Osteocyte (in vitro differentiated cells): Measurements from ENCODE around the gene CCDC167. TPM values are rescaled to one million over a fixed set of nuclear protein-coding genes. Genes with fewer than 3 reads are reported as not detected.

Experiments
- DNase-seq: peaks from one replicate; pipeline ENCODE4 v3.0.0; 2021; ENCODE audit warnings: mixed read lengths; ENCODE audit not compliant: unreplicated experiment; ENCODE audit errors: extremely low spot score
- H3K27ac Mint-ChIP-seq: one replicate; pipeline ENCODE4 v1.8.0; 2021; ENCODE audit warnings: mild to moderate bottlenecking, mixed read lengths; ENCODE audit not compliant: unreplicated experiment
- H3K27me3 Mint-ChIP-seq: one replicate; pipeline ENCODE4 v1.8.0; 2021; ENCODE audit warnings: mixed read lengths; ENCODE audit not compliant: unreplicated experiment
- H3K36me3 Mint-ChIP-seq: one replicate; pipeline ENCODE4 v1.8.0; 2021; ENCODE audit warnings: mixed read lengths; ENCODE audit not compliant: unreplicated experiment
- H3K4me1 Mint-ChIP-seq: one replicate; pipeline ENCODE4 v1.8.0; 2021; ENCODE audit warnings: mixed read lengths; ENCODE audit not compliant: unreplicated experiment
- H3K4me3 Mint-ChIP-seq: one replicate; pipeline ENCODE4 v1.8.0; 2021; ENCODE audit warnings: mild to moderate bottlenecking, moderate library complexity, mixed read lengths; ENCODE audit not compliant: unreplicated experiment
- H3K9me3 Mint-ChIP-seq: one replicate; pipeline ENCODE4 v1.8.0; 2021; ENCODE audit warnings: mixed read lengths; ENCODE audit not compliant: unreplicated experiment
- total RNA-seq: library from RNA; stranded (reverse); gene quantifications from 2 replicates; pipeline ENCODE4 v1.2.1, GENCODE V29; 2021
- TF ChIP-seq, protein P1 (sequence below): fragments of 200-600 bp; sonication (generic); IDR thresholded peaks from 2 replicates; pipeline ENCODE4 v1.5.0; 2021; ENCODE audit warnings: antibody characterized with exemption, mild to moderate bottlenecking, moderate library complexity

Gene CCDC167
- total RNA-seq, 1 donor from 2014 or later: 23.0 TPM

DNA sequence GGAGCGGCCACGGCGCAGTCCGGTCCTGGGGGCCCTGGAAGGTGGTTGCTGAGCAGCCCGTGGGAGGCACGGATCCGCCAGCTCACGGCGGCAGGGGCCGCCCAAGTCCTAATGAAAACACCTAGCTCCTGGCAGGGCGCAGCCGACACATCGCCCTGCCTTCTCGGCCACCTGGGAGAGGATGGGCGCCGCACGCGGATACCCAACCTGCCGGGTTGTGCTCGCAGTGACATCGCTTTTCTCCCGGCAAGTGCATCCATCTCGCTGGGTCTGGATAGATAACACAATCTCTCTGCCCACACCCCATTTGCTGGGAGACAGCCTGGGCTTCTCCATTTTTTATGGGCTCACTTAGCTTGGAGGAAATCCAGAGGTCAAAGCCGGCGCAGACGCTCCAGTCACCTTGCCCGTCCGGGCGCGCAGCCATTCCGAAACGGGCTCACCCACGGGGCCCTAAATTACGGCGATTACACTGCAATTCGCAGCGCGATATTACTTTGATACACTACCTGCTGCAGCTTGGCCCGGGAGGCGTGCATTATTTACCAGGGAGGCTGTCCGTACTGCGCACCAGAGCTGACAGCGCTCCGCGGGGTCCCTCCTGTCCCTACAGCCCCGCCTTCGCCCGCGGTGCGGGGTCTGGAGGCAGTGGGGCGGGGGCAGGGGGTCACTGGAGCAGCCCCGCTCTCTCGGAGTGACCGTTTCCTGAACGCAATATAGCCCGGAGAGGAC, 36.2 kb upstream of the CCDC167 start:
- peaks cover 12% of the 10 kb centered on the region for H3K4me1 Mint-ChIP-seq
- TF ChIP-seq, protein P1, sequence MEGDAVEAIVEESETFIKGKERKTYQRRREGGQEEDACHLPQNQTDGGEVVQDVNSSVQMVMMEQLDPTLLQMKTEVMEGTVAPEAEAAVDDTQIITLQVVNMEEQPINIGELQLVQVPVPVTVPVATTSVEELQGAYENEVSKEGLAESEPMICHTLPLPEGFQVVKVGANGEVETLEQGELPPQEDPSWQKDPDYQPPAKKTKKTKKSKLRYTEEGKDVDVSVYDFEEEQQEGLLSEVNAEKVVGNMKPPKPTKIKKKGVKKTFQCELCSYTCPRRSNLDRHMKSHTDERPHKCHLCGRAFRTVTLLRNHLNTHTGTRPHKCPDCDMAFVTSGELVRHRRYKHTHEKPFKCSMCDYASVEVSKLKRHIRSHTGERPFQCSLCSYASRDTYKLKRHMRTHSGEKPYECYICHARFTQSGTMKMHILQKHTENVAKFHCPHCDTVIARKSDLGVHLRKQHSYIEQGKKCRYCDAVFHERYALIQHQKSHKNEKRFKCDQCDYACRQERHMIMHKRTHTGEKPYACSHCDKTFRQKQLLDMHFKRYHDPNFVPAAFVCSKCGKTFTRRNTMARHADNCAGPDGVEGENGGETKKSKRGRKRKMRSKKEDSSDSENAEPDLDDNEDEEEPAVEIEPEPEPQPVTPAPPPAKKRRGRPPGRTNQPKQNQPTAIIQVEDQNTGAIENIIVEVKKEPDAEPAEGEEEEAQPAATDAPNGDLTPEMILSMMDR: peak; percentile 10
- peak overlapping the region; percentile 61 for H3K4me3 Mint-ChIP-seq
- H3K27ac Mint-ChIP-seq: no peak overlapping the region
- peaks cover 20% of the 10 kb centered on the region for H3K27me3 Mint-ChIP-seq
- H3K9me3 Mint-ChIP-seq: no peaks in the 10 kb centered on the region
- no peak for DNase-seq
- no peaks in the 10 kb centered on the region for H3K36me3 Mint-ChIP-seq

DNA sequence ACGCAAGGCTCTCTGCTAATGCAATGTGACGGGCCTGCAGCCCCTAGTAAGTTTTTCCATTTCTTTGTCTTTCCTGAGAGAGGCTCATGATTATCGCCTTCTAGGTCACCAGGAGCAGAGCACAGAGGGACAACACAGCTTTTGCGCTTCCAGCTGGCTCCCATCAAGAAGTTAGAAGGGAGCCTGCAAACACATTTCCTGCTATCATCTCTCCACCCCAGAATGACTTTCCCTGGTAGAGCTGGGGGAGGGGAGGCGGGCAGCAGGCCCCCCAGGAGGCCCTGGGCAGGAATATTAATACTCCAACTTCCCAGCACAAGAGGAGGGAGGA, 35.7 kb upstream of the CCDC167 start:
- Mint-ChIP-seq H3K4me1 (peaks cover 16% of the 10 kb centered on the region), H3K4me3 (peak overlapping the region; percentile 61), H3K9me3 (no peaks in the 10 kb centered on the region), H3K27me3 (peaks cover 20% of the 10 kb centered on the region), H3K27ac (no peak overlapping the region), H3K36me3 (no peaks in the 10 kb centered on the region)
- TF ChIP-seq, protein P1: no peak
- no peak for DNase-seq

DNA sequence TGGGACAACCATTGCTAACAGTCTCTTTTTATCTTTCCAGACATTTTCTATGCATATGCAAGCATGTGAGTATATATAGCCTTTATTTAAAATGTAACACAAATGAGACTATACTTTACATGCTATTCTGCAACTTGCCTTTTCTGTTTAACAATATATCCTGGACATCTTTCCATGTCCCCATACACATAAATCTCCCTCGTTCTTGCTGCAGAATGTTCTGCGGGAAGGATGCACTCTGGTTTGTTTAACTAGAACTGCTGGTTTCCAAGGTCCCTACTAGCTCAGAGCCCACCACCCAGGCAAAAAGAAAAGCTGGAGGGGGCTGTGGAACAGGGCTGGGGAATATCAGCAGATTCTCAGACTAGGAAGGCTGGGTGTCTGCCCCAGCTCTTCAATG, 35.2 kb upstream of the CCDC167 start:
- DNase-seq: no peak
- no peaks in the 10 kb centered on the region for H3K36me3 Mint-ChIP-seq
- H3K9me3 Mint-ChIP-seq: no peaks in the 10 kb centered on the region
- H3K27me3 Mint-ChIP-seq: peaks cover 20% of the 10 kb centered on the region
- H3K27ac Mint-ChIP-seq: no peak overlapping the region
- peaks cover 17% of the 10 kb centered on the region for H3K4me1 Mint-ChIP-seq
- TF ChIP-seq, protein P1: no peak
- no peak overlapping the region for H3K4me3 Mint-ChIP-seq

DNA sequence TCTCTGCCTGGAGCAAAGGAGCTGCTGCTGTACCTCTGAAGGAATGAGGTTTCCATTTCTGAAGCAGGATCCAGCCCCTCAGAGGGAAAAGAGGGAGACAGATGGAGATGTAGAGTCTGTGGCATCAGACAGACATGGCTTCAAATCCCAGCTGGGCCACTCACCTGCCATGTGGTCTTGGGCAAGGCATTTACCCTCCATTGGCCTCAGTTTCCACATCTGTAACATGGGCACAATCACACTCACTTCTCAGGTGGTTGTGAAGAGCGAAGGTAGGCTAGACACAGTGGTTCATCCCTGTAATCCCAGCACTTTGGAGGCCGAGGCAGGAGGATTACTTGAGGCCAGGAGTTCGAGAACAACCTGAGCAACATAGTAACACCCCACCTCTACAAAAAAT, 32.4 kb upstream of the CCDC167 start:
- no peak for DNase-seq
- peaks cover 17% of the 10 kb centered on the region for H3K4me1 Mint-ChIP-seq
- H3K36me3 Mint-ChIP-seq: no peaks in the 10 kb centered on the region
- H3K9me3 Mint-ChIP-seq: no peaks in the 10 kb centered on the region
- no peak overlapping the region for H3K27ac Mint-ChIP-seq
- TF ChIP-seq, protein P1: no peak
- H3K4me3 Mint-ChIP-seq: no peak overlapping the region
- peaks cover 18% of the 10 kb centered on the region for H3K27me3 Mint-ChIP-seq

DNA sequence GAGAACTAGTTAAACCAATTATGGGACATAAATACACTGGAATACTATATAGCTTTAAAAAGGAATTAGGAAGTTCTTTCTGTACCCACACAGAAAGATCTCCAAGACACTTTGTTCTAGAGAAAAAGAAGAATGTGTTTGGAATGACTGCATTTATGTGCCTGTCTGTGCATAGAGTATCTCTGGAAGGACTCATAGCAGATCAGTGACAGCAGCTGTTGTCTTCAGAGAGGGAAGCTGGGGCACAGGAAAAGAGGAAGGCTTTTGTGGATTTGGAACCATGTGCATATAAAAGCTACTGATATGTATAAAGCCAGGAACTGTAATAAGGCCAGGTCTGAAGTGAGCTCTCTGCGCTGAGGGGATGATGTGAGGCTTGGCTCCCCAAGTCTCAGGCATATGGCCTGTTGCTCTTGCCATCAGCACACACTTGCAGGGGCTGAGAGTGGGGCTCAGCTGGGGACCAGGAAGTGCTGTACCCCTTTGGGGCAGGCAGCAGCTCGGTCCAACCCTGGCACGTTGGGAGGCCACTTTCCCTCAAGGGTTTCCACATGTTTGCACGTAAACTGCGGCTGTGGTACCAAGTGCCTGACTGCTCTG, 31.8 kb upstream of the CCDC167 start:
- no peak overlapping the region for H3K27ac Mint-ChIP-seq
- peaks cover 14% of the 10 kb centered on the region for H3K27me3 Mint-ChIP-seq
- H3K4me3 Mint-ChIP-seq: no peak overlapping the region

More for the DNA sequence above, 31.8 kb upstream of the CCDC167 start:
- Mint-ChIP-seq H3K9me3 (no peaks in the 10 kb centered on the region), H3K4me1 (peaks cover 17% of the 10 kb centered on the region), H3K36me3 (no peaks in the 10 kb centered on the region)
- TF ChIP-seq, protein P1: no peak
- no peak for DNase-seq
